ENCODE results near the gene MSRB1.
"Not testable (repeated sequence)": the region's sequence is repeated elsewhere in the genome, so short reads cannot be mapped to it uniquely, and the experiment has no call there.

The MSRB1 gene

GRCh38 chr16:1964506-1965395, 21.8 kb upstream of the MSRB1 start, which contains the start of gene RPS2:
TSS of gene RPS2 (minus strand) at chr16:1964826. CDS start at chr16:1964625, 201 bp downstream.
- peak; percentile 98 to 99 for DNase-seq (ENCODE audit: low read depth in 1 of 2, low spot score in 1 of 2)
- peak within 1 kb of the TSS; percentile 91 for H3K4me3 ChIP-seq (replicated peaks; ENCODE audit: insufficient read depth, low read length)
- no peaks in the 10 kb centered on the region for H3K27me3 ChIP-seq (ENCODE audit: insufficient read depth, poor library complexity, severe bottlenecking)
- peak within 1 kb of the TSS; percentile 94 for H3K27ac ChIP-seq (replicated peaks)
- TF ChIP-seq POLR2AphosphoS5 (IDR thresholded peaks at IDR 0.05; ENCODE audit: low read depth), result peak; percentile 99
- TF ChIP-seq CTCF (IDR thresholded peaks at IDR 0.05; ENCODE audit: insufficient read depth, low read length), result no peak
- no peak; the same call in 1 of the 2 replicates for TF ChIP-seq GABPA (IDR thresholded peaks at IDR 0.05; ENCODE audit: low read depth)
- TF ChIP-seq SPI1 (IDR thresholded peaks at IDR 0.05; ENCODE audit: borderline replicate concordance, low read depth), result no peak
- peak; percentile 85 for TF ChIP-seq REST (IDR thresholded peaks at IDR 0.05; ENCODE audit: insufficient replicate concordance, low read depth)

GRCh38 chr16:1963806-1964505, 21.0 kb upstream of the MSRB1 start:
- Histone ChIP-seq H3K27ac (replicated peaks) (peak overlapping the region; percentile 94), H3K27me3 (ENCODE audit: insufficient read depth, poor library complexity, severe bottlenecking) (no peaks in the 10 kb centered on the region), H3K4me3 (replicated peaks; ENCODE audit: insufficient read depth, low read length) (peak overlapping the region; percentile 91)
- TF ChIP-seq POLR2AphosphoS5 (IDR thresholded peaks at IDR 0.05; ENCODE audit: low read depth), result peak; percentile 47
- no peak for TF ChIP-seq REST (IDR thresholded peaks at IDR 0.05; ENCODE audit: insufficient replicate concordance, low read depth)
- peak; percentile 48 to 65 for DNase-seq (ENCODE audit: low read depth in 1 of 2, low spot score in 1 of 2)

- DNase-seq (ENCODE audit: low read depth in 1 of 2, low spot score in 1 of 2); H3K27me3 ChIP-seq (ENCODE audit: insufficient read depth, poor library complexity, severe bottlenecking): not testable (repeated sequence)
- Histone ChIP-seq H3K4me3 (replicated peaks; ENCODE audit: insufficient read depth, low read length) (peak overlapping the region; percentile 91), H3K27ac (replicated peaks) (peak overlapping the region; percentile 94)
These were observed 19.5 kb upstream of the MSRB1 start for GRCh38 chr16:1962161-1963153.

- Histone ChIP-seq H3K27me3 (ENCODE audit: insufficient read depth, poor library complexity, severe bottlenecking) (no peaks in the 10 kb centered on the region), H3K4me3 (replicated peaks; ENCODE audit: insufficient read depth, low read length) (peak overlapping the region; percentile 20), H3K27ac (replicated peaks) (peak overlapping the region; percentile 94)
- DNase-seq (ENCODE audit: low read depth in 1 of 2, low spot score in 1 of 2), result peak; percentile 62 to 80
- peak; percentile 29; the same call in 1 of the 2 replicates for TF ChIP-seq SPI1 (IDR thresholded peaks at IDR 0.05; ENCODE audit: borderline replicate concordance, low read depth)
- no peak for TF ChIP-seq CTCF (IDR thresholded peaks at IDR 0.05; ENCODE audit: insufficient read depth, low read length)
These were observed 18.7 kb upstream of the MSRB1 start for GRCh38 chr16:1961651-1962067.

Data from HL-60 (cell line).